ENCODE measurements around the gene ENO1.

GRCh38 chr1:8899046-8899445, 20.6 kb upstream of the ENO1 start:
- TF ChIP-seq EZH2 (IDR thresholded peaks at IDR 0.05; ENCODE audit: low read depth, unreplicated experiment) = no peak
- TF ChIP-seq POLR2AphosphoS5 (IDR thresholded peaks at IDR 0.05; ENCODE audit: low read depth) = no peak
- no peak for TF ChIP-seq ZNF114 (CRISPR knock-in tag; IDR thresholded peaks at IDR 0.05)
